ENCODE data around the gene CREB5.

CREB5 gene

DNA sequence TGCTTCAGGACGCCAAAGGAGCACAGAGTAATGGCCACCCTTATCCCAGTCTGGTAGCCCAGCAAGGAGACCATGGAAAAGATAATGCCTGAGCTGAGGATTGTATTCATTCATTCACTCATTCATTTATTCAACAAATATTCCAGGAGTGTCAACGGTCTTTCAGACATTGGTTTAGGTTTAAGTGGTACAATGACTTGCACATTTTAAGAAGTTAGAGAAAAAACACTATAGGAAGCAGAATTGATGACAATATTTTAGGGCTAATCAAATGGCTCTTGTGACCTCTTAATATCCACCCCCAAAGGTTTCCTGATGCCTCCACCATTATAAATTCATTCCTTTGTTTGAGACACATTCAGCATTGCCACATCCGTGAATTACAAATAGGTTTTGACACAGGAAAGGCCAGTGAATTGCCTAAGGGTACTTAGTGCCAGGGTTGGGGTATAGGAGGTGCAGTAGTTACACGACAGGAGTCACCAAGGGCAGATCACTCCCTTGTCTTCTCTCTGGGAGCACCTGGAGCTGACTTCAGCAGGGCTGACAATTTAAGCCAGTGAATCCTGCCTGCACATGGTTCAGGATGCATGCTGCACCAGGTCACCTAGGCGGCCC is 269.5 kb downstream of the CREB5 start:
- DNase-seq (ENCODE audit: low read depth in 2 of 2): no peak

DNA sequence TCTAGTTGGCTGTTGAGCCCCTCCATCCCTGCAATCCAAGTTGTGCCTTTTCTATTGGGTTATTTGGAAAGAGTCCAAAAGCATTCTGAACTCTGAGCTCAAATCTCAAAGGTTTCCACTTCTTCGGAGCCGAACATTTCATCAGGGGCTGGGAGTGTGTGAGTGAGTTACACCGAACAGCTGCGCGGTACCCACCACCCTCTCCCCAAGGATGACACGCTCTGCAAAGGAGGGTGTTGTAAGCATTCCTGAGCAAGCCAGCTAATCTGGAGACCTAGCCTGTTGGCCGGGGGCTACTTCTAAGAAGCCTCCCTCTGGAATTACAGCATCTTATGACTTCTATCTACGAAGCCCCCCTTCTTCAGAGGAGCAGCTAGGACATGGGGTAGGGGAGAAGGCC is 270.5 kb downstream of the CREB5 start:
- DNase-seq (ENCODE audit: low read depth in 2 of 2): no peak

DNA sequence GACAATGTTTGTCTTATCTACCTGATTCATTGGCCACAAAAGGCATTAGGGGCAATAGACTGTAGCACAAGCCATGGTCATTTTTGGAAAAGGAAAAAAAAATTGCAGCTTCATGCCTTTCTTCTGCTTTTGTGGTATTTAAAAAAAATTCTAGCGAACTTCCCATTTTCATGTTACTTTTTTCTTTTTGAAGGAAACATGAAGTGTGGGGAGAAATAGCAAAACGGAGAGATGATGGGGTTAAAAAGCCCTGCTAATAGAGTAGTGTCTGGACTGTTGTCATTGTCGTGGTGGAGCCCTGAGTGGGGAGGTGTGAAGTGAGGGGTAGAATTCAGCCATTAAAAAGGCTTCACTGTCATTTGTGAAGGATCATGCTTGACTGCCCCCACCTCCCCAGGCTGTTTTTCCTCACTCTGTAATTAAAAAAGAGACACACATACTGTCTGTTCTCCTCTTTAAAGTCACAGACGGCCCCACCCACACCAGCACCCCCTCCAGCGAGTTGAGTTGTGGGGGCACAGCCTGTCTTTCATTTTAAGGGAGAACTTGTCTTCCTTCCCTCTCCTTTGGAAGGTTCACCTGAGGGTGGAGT is 272.4 kb downstream of the CREB5 start:
- DNase-seq (ENCODE audit: low read depth in 2 of 2): no peak

DNA sequence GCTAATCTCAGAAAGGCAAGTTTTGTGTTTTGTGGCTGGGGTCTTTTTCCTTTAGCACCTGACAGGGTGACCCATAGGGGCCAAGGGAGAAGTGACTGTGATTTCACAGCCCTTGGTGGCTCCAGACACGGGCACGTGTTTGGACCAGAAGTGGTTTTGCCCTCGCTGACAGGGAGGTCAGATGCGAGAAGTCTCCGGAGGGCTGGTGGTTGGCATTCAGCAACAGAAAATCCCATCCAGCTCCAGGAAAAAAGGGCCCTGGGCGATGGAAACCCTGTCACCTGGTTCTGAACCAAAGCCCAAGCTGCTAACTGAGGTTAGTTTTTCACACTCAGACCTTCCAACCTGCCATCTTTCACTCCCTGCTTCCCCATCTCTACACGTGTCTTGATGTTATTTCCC is 272.9 kb downstream of the CREB5 start:
- no peak for DNase-seq (ENCODE audit: low read depth in 2 of 2)

GRCh38 chr7:28685644-28686417 is 273.5 kb downstream of the CREB5 start:
- no peak for DNase-seq (ENCODE audit: low read depth in 2 of 2)

GRCh38 chr7:28686418-28686800 is 274.1 kb downstream of the CREB5 start:
- no peak for DNase-seq (ENCODE audit: low read depth in 2 of 2)

DNA sequence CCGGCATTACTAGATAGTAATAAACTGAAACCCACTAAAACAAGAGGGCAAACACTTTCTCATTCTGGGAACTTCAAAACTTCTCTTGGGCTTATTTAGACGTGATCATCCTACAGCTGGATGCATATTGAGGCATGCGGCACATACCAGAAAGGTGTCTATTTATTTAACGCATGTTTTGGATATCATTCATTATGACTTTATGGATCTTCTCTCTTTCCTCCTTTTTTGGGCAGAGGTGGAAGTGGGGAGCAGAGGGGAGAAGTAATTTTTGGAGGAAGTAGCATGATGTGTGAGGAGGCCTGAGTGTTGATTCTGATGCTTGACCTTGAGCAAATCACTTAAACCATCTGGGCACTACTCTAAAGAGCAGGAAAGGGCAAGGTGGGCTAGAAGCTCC is 275.2 kb downstream of the CREB5 start:
- no peak for DNase-seq (ENCODE audit: low read depth in 2 of 2)

DNA sequence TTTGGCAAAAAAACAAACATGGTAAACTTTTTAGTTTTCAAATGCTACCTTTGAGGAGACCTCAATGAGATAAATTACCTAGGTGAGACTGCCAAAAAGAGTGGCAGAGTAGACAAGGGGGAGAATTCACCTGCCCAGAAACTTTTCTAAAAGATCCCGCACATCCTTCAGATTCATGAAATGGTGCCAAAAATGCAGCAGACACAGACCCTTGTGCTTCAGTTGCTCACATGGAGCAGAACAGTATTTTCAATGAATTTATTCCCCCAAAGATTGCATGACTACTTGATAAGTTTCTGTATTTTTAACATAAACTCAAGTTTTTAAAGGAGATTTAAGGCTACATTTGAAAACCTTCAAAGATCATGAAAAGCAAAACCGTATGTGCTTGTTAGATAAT is 275.9 kb downstream of the CREB5 start:
- DNase-seq (ENCODE audit: low read depth in 2 of 2): no peak

DNA sequence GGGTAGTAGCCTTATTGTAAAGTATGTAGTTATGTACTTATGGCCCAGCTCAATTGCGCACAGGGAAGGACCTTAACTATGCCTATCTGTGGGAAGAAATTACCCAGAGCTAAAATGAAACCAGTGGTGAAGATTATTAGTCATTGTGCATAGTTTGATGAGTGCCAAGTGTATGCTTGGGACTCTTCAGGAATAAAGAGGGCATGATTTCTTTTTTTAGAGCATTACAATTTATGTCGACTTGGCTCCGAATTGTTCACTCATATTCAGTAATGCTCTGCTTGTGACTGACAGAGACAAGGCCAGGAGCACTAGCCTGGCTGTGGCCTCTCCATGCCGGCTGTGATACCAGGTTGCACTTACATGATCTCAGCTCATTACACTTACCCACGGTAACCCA is 276.3 kb downstream of the CREB5 start:
- DNase-seq (ENCODE audit: low read depth in 2 of 2): no peak

DNA sequence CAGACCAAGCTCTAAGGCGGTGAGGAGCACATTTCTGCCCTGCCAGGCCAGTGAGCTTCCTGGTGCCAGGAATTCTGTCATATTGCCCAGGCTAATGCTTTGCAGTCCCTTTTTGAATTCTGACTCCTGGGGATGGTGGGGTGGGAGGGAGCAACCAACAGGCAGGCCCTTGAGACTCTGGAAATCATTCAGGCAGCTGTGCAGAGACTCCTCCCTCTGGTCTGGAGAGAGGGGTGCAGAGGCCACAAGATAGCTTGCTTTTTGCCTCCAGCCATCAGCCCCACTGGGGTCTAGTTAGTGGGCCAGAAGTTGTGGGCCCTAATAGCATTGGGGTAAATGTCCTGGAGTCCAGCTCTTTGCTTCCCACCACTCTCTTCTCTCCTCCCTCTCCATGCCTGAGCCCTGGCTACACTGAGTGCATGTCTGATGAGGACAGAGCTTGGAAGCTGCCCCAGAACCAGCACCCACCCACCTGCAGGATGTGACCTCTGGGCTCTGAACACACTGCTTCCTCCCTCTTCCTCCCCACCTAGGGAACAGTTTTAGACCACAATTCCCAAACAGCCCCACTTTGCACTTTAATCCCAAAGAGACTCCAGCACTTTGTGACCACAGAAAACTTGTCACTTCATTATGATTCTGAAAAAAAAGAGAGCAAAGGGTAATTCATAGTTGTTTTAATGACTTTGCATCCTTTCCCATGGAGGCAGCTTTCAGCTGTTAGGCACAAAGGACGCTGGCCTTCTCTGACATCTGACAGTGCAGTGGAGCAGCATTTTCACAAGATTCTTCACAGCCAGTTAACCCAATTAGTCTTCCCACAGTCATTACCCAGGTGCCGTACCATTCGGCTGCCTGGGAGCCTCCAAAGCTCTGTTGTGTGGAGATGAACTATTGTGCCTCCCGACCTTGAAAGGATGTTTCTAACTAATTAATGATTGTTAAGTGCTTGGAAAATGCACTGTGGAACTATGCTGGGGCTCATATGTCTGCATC is 283.3 kb downstream of the CREB5 start:
- DNase-seq (ENCODE audit: low read depth in 2 of 2): no peak

DNA sequence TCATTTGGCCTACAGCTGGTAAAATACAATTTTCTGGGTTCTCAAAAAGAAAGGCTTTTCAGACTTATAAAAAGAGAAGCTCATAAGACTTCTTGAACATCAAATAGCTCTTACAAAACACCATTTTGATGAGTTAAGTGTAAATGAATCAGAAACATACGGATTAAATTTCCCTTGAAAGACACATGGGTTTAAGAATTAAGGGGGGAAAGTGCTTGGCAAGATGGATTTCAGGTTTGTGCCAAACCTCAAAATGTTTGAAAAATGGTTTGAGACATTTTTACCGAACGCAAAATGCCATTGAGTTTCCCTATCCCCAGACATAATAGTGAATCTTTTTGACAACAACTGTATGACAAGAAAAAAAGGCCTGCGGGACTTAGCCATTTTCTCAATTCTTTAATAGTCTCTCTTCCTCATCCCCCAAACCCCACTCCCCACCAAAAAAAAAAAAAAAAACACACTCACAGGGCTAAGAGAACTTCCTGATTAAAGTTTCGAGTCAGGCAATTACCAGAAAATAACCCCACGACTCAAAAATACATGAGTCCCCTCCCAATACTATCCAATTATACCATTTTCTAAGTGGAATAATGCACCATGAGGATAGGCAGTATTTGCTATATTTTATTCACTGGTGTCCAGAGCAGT is 285.7 kb downstream of the CREB5 start:
- no peak for DNase-seq (ENCODE audit: low read depth in 2 of 2)

DNA sequence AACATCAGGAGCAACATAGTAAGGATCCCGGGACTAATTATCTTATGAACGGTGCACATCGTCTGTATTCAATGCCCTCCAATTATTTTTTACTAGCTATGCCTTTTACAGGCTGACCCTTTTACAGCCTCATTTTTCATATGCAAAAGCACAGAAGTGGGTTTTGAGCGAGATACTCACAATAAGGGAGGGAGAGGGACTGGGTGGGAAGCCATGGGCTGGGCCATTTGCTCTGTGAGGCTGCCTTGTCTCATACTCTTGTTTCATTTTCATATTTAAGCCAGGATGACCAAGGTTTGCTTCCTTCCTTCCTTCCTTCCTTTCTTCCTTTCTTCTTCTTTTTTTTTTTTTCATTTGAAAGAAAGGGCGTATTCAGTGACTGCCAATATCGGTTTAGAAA is 286.5 kb downstream of the CREB5 start:
- DNase-seq (ENCODE audit: low read depth in 2 of 2): no peak

GRCh38 chr7:28700096-28700495 is 287.8 kb downstream of the CREB5 start:
- no peak for DNase-seq (ENCODE audit: low read depth in 2 of 2)

DNA sequence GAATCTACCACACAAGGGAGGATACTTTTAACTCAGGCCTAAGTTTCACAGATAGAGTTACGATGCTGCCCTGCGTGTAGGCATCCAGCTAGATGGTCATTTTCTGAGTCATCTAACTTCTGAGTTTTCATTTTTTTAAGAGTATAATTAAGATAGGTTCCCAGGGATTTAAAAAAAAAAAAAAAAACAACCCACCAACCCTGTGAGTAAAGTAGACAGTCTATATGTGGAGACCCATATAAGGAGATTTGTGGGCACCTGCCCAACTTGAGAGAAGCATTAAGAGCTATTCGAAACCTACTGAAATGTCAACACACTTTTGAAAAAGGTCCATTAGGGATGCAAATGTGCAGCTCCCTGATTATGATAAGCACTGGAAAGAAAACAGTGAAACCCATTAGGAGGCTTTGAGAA is 288.5 kb downstream of the CREB5 start:
- no peak for DNase-seq (ENCODE audit: low read depth in 2 of 2)

- DNase-seq (ENCODE audit: low read depth in 2 of 2): no peak
Measured at GRCh38 chr7:28701731-28702130, 289.4 kb downstream of the CREB5 start.

DNA sequence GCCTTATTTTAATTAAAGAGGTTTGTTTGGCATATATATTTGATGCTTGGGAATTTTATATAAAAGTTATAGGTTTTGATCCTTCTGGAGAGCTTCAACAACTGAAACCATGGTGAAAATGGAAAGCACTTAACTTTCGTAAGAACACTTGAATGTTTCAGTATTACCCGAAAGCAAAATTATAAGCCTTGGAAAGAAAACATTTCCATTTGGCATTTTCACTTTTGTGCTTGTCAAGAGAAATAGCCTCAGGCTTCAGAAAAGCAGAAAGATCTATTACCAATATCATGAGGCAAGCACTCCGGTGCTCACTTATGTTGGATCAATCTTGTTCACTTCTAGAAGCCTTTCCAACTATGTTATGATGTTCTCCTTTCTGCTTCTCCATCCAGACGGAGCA is 289.9 kb downstream of the CREB5 start:
- DNase-seq (ENCODE audit: low read depth in 2 of 2): no peak

GRCh38 chr7:28703037-28703765 is 290.9 kb downstream of the CREB5 start:
- DNase-seq (ENCODE audit: low read depth in 2 of 2): no peak

DNA sequence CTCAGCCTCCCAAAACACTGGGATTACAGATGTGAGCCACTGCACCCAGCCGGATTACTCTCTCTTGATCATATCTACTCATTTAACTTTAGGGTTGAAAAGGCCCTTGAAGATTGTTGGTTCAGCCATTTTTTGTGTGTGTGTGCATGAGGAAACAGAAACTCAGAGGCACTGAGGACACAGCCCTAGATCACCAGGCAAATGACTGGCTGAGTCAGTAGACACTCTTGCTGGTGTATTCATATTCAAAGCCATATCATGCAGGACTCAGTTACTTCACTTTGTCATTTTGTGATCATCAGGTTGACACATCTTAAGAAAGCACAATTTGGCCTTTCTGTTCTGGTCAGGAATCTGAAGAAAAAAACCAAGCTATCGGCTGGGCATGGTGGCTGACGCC is 292.4 kb downstream of the CREB5 start:
- no peak for DNase-seq (ENCODE audit: low read depth in 2 of 2)

- DNase-seq (ENCODE audit: low read depth in 2 of 2): no peak
Measured at GRCh38 chr7:28705350-28705749, 293.0 kb downstream of the CREB5 start.

GRCh38 chr7:28706584-28706983 is 294.3 kb downstream of the CREB5 start:
- DNase-seq (ENCODE audit: low read depth in 2 of 2): no peak

GRCh38 chr7:28707291-28707690 is 295.0 kb downstream of the CREB5 start:
- no peak for DNase-seq (ENCODE audit: low read depth in 2 of 2)
